GM23338 (cell line): Measurements from ENCODE around the gene ELAVL4. TPM values are rescaled to one million over a fixed set of nuclear protein-coding genes. Genes with fewer than 3 reads are reported as not detected.

ENCODE experiments used
- ATAC-seq: fragments of 200-7000 bp; cut with Tn5 transposase; 3 replicates; pipeline ENCODE4 v1.9.1; 2020
- DNase-seq: peaks from one replicate; pipeline ENCODE4 v3.0.0-alpha.2; 2015; ENCODE audit warnings: low spot score
- H2AFZ ChIP-seq: fragments of 200-600 bp; sonication (generic); 2 replicates; pipeline ENCODE4 v1.8.0; 2016; ENCODE audit warnings: antibody characterized with exemption, mild to moderate bottlenecking, moderate library complexity
- H3F3A ChIP-seq: fragments of 200-600 bp; sonication (generic); replicated peaks from 2 replicates; pipeline ENCODE4 v1.8.0; 2017; ENCODE audit warnings: antibody characterized with exemption, mixed run types, low read depth
- H3K27ac ChIP-seq: fragments of 200-600 bp; sonication (generic); 2 replicates; pipeline ENCODE4 v1.6.1; 2016; ENCODE audit warnings: low read depth
- H3K27me3 ChIP-seq: fragments of 200-600 bp; sonication (generic); 2 replicates; pipeline ENCODE4 v1.8.0; 2016; ENCODE audit warnings: mild to moderate bottlenecking, mixed run types, moderate library complexity; ENCODE audit not compliant: insufficient read depth
- H3K36me3 ChIP-seq: fragments of 200-600 bp; sonication (generic); 2 replicates; pipeline ENCODE4 v1.8.0; 2016; ENCODE audit warnings: mild to moderate bottlenecking; ENCODE audit not compliant: insufficient read depth
- H3K4me1 ChIP-seq: fragments of 200-600 bp; sonication (generic); 2 replicates; pipeline ENCODE4 v1.8.0; 2016; ENCODE audit warnings: mild to moderate bottlenecking, moderate library complexity; ENCODE audit not compliant: insufficient read depth
- H3K4me2 ChIP-seq: fragments of 200-600 bp; sonication (generic); 2 replicates; pipeline ENCODE4 v1.7.1; 2017; ENCODE audit warnings: mixed run types
- H3K4me3 ChIP-seq: fragments of 200-600 bp; sonication (generic); 2 replicates; pipeline ENCODE4 v1.6.1; 2016; ENCODE audit warnings: mixed run types
- H3K79me2 ChIP-seq: fragments of 200-600 bp; sonication (generic); replicated peaks from 2 replicates; pipeline ENCODE4 v1.8.0; 2017; ENCODE audit warnings: mild to moderate bottlenecking; ENCODE audit not compliant: insufficient read depth
- H3K9me2 ChIP-seq: fragments of 200-600 bp; sonication (generic); 2 replicates; pipeline ENCODE4 v1.8.0; 2017; ENCODE audit not compliant: insufficient read depth
- H4K20me1 ChIP-seq: fragments of 200-600 bp; sonication (generic); replicated peaks from 2 replicates; pipeline ENCODE4 v1.8.0; 2017; ENCODE audit warnings: mild to moderate bottlenecking; ENCODE audit not compliant: insufficient read depth
- H3K27ac Mint-ChIP-seq: 2 replicates; pipeline ENCODE4 v1.8.0; 2020; ENCODE audit warnings: inconsistent platforms, mild to moderate bottlenecking, moderate library complexity, mixed read lengths
- H3K27me3 Mint-ChIP-seq: 3 replicates; pipeline ENCODE4 v1.8.0; 2022; ENCODE audit warnings: low read depth, mild to moderate bottlenecking, moderate library complexity, mixed read lengths, inconsistent platforms; ENCODE audit not compliant: insufficient read depth, poor library complexity
- H3K36me3 Mint-ChIP-seq: 3 replicates; pipeline ENCODE4 v1.8.0; 2021; ENCODE audit warnings: low read depth, mild to moderate bottlenecking, inconsistent platforms, moderate library complexity, mixed read lengths
- H3K4me1 Mint-ChIP-seq: 3 replicates; pipeline ENCODE4 v1.8.0; 2020; ENCODE audit warnings: mild to moderate bottlenecking, inconsistent platforms, mixed read lengths
- H3K4me3 Mint-ChIP-seq: 3 replicates; pipeline ENCODE4 v1.8.0; 2021; ENCODE audit warnings: moderate library complexity, mild to moderate bottlenecking, inconsistent platforms, mixed read lengths
- H3K9me3 Mint-ChIP-seq: 3 replicates; pipeline ENCODE4 v1.8.0; 2020; ENCODE audit warnings: moderate library complexity, mild to moderate bottlenecking, inconsistent platforms, mixed read lengths
- CREB1 ChIP-seq: fragments of 250-450 bp; sonication (Bioruptor Pico); IDR thresholded peaks from 2 replicates; pipeline ENCODE4 v1.5.0; 2020; ENCODE audit warnings: low read depth, mild to moderate bottlenecking, moderate library complexity
- EZH2 ChIP-seq: fragments of 200-600 bp; sonication (generic); IDR thresholded peaks from one replicate; pipeline ENCODE4 v1.8.0; 2017; ENCODE audit warnings: antibody characterized with exemption, mild to moderate bottlenecking, low read depth; ENCODE audit not compliant: unreplicated experiment
- EZH2phosphoT487 ChIP-seq: fragments of 200-600 bp; sonication (generic); IDR thresholded peaks from one replicate; pipeline ENCODE4 v1.8.1; 2018; ENCODE audit warnings: antibody characterized with exemption; ENCODE audit not compliant: unreplicated experiment
- NANOG ChIP-seq: IDR thresholded peaks from 2 replicates; pipeline ENCODE4 v1.6.1; 2016; ENCODE audit warnings: antibody characterized with exemption, borderline replicate concordance
- POLR2AphosphoS5 ChIP-seq: IDR thresholded peaks from 2 replicates; pipeline ENCODE4 v1.6.1; 2016; ENCODE audit warnings: antibody characterized with exemption, low read depth
- ZNF114 ChIP-seq: fragments of 250-450 bp; sonication (Bioruptor Pico); IDR thresholded peaks from 2 replicates; pipeline ENCODE4 v1.5.0; 2020; ENCODE audit warnings: mild to moderate bottlenecking, moderate library complexity
- ZNF331 ChIP-seq: fragments of 250-450 bp; sonication (Bioruptor Pico); IDR thresholded peaks from 2 replicates; pipeline ENCODE4 v1.5.0; 2020; ENCODE audit warnings: low read depth, mild to moderate bottlenecking, moderate library complexity
- polyA plus RNA-seq: library from polyadenylated mRNA; unstranded; fragments of >200 nt; fragmentation: Nextera tagmentation; extraction: Ambion mirVana; gene quantifications from 2 replicates; pipeline ENCODE4 v1.2.1, GENCODE V29; 2016
- total RNA-seq: library from RNA; depleted of rRNA; stranded (reverse); fragments of >200 nt; shearing (Covaris generic); gene quantifications from 2 replicates; pipeline ENCODE4 v1.2.3, GENCODE V29; 2014
- TF ChIP-seq, protein P1 (sequence below): IDR thresholded peaks from one replicate; pipeline ENCODE4 v1.6.1; 2018; ENCODE audit warnings: antibody characterized with exemption; ENCODE audit not compliant: unreplicated experiment
- TF ChIP-seq, protein P2 (sequence below), 2 experiments: fragments of 200-600 bp in 1 of 2; sonication (generic) in 1 of 2; conservative IDR thresholded peaks; 2 replicates each; pipeline versions ENCODE4 v1.5.1 to v1.6.1; 2016 to 2017; ENCODE audit warnings: antibody characterized with exemption in 2 of 2, low read depth in 2 of 2, mild to moderate bottlenecking in 2 of 2, moderate library complexity in 1 of 2
- TF ChIP-seq, protein P3 (sequence below): fragments of 250-450 bp; sonication (Bioruptor Pico); IDR thresholded peaks from 2 replicates; pipeline ENCODE4 v1.5.0; 2020; ENCODE audit warnings: mild to moderate bottlenecking, moderate library complexity

ELAVL4 gene
- total and polyA plus RNA-seq, 2 experiments from 2014 or later, result 1.4 to 1.9 TPM

DNA sequence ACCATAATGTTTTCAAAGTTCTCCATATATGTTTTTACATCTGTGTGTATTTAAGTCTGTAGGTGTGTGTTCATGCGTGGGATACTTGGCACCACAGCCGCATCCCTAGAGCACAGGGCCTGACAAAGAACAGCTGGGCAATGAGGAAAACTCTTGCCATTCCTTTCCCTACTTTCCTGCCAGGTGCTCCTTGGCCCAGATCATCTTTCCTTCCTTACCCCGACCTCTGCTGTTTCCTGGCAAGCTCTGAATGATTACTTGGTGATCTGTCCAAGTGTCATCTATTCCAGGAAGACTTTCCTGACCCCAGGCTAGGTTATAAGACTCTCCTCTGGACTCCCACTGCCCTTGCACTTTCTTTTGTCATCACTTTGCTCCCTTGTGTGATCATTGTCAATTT, 123.6 kb downstream of the ELAVL4 start:
- H3K27me3 Mint-ChIP-seq, result peaks cover 2% of the 10 kb centered on the region
- Histone ChIP-seq H3K27ac (no peak overlapping the region), H3K79me2 (no peaks in the 10 kb centered on the region), H3K4me2 (no peak overlapping the region), H3F3A (no peaks in the 10 kb centered on the region), H2AFZ (no peak overlapping the region), H3K27me3 (no peaks in the 10 kb centered on the region), H3K4me3 (no peak overlapping the region), H4K20me1 (no peaks in the 10 kb centered on the region), H3K4me1 (no peaks in the 10 kb centered on the region), H3K9me2 (no peaks in the 10 kb centered on the region), H3K36me3 (no peaks in the 10 kb centered on the region)
- TF ChIP-seq CREB1 (CRISPR knock-in tag) (no peak), EZH2phosphoT487 (no peak), POLR2AphosphoS5 (no peak), ZNF331 (no peak), NANOG (no peak), ZNF114 (CRISPR knock-in tag) (no peak), EZH2 (no peak)
- TF ChIP-seq, protein P1, sequence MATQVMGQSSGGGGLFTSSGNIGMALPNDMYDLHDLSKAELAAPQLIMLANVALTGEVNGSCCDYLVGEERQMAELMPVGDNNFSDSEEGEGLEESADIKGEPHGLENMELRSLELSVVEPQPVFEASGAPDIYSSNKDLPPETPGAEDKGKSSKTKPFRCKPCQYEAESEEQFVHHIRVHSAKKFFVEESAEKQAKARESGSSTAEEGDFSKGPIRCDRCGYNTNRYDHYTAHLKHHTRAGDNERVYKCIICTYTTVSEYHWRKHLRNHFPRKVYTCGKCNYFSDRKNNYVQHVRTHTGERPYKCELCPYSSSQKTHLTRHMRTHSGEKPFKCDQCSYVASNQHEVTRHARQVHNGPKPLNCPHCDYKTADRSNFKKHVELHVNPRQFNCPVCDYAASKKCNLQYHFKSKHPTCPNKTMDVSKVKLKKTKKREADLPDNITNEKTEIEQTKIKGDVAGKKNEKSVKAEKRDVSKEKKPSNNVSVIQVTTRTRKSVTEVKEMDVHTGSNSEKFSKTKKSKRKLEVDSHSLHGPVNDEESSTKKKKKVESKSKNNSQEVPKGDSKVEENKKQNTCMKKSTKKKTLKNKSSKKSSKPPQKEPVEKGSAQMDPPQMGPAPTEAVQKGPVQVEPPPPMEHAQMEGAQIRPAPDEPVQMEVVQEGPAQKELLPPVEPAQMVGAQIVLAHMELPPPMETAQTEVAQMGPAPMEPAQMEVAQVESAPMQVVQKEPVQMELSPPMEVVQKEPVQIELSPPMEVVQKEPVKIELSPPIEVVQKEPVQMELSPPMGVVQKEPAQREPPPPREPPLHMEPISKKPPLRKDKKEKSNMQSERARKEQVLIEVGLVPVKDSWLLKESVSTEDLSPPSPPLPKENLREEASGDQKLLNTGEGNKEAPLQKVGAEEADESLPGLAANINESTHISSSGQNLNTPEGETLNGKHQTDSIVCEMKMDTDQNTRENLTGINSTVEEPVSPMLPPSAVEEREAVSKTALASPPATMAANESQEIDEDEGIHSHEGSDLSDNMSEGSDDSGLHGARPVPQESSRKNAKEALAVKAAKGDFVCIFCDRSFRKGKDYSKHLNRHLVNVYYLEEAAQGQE, result no peak
- TF ChIP-seq, protein P2, sequence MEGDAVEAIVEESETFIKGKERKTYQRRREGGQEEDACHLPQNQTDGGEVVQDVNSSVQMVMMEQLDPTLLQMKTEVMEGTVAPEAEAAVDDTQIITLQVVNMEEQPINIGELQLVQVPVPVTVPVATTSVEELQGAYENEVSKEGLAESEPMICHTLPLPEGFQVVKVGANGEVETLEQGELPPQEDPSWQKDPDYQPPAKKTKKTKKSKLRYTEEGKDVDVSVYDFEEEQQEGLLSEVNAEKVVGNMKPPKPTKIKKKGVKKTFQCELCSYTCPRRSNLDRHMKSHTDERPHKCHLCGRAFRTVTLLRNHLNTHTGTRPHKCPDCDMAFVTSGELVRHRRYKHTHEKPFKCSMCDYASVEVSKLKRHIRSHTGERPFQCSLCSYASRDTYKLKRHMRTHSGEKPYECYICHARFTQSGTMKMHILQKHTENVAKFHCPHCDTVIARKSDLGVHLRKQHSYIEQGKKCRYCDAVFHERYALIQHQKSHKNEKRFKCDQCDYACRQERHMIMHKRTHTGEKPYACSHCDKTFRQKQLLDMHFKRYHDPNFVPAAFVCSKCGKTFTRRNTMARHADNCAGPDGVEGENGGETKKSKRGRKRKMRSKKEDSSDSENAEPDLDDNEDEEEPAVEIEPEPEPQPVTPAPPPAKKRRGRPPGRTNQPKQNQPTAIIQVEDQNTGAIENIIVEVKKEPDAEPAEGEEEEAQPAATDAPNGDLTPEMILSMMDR (conservative IDR thresholded peaks at IDR 0.05; ENCODE audit: low read depth in 2 of 2), result no peak
- TF ChIP-seq, protein P3, sequence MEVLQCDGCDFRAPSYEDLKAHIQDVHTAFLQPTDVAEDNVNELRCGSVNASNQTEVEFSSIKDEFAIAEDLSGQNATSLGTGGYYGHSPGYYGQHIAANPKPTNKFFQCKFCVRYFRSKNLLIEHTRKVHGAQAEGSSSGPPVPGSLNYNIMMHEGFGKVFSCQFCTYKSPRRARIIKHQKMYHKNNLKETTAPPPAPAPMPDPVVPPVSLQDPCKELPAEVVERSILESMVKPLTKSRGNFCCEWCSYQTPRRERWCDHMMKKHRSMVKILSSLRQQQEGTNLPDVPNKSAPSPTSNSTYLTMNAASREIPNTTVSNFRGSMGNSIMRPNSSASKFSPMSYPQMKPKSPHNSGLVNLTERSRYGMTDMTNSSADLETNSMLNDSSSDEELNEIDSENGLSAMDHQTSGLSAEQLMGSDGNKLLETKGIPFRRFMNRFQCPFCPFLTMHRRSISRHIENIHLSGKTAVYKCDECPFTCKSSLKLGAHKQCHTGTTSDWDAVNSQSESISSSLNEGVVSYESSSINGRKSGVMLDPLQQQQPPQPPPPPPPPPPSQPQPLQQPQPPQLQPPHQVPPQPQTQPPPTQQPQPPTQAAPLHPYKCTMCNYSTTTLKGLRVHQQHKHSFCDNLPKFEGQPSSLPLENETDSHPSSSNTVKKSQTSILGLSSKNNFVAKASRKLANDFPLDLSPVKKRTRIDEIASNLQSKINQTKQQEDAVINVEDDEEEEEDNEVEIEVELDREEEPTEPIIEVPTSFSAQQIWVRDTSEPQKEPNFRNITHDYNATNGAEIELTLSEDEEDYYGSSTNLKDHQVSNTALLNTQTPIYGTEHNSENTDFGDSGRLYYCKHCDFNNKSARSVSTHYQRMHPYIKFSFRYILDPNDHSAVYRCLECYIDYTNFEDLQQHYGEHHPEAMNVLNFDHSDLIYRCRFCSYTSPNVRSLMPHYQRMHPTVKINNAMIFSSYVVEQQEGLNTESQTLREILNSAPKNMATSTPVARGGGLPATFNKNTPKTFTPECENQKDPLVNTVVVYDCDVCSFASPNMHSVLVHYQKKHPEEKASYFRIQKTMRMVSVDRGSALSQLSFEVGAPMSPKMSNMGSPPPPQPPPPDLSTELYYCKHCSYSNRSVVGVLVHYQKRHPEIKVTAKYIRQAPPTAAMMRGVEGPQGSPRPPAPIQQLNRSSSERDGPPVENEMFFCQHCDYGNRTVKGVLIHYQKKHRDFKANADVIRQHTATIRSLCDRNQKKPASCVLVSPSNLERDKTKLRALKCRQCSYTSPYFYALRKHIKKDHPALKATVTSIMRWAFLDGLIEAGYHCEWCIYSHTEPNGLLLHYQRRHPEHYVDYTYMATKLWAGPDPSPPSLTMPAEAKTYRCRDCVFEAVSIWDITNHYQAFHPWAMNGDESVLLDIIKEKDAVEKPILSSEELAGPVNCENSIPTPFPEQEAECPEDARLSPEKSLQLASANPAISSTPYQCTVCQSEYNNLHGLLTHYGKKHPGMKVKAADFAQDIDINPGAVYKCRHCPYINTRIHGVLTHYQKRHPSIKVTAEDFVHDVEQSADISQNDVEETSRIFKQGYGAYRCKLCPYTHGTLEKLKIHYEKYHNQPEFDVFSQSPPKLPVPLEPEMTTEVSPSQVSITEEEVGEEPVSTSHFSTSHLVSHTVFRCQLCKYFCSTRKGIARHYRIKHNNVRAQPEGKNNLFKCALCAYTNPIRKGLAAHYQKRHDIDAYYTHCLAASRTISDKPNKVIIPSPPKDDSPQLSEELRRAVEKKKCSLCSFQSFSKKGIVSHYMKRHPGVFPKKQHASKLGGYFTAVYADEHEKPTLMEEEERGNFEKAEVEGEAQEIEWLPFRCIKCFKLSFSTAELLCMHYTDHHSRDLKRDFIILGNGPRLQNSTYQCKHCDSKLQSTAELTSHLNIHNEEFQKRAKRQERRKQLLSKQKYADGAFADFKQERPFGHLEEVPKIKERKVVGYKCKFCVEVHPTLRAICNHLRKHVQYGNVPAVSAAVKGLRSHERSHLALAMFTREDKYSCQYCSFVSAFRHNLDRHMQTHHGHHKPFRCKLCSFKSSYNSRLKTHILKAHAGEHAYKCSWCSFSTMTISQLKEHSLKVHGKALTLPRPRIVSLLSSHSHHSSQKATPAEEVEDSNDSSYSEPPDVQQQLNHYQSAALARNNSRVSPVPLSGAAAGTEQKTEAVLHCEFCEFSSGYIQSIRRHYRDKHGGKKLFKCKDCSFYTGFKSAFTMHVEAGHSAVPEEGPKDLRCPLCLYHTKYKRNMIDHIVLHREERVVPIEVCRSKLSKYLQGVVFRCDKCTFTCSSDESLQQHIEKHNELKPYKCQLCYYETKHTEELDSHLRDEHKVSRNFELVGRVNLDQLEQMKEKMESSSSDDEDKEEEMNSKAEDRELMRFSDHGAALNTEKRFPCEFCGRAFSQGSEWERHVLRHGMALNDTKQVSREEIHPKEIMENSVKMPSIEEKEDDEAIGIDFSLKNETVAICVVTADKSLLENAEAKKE (CRISPR knock-in tag), result no peak
- no peak overlapping the region for H3K4me3 Mint-ChIP-seq
- no peak overlapping the region for H3K27ac Mint-ChIP-seq
- ATAC-seq, result no peak
- H3K9me3 Mint-ChIP-seq, result peaks cover 41% of the 10 kb centered on the region
- no peak for DNase-seq
- no peaks in the 10 kb centered on the region for H3K4me1 Mint-ChIP-seq
- H3K36me3 Mint-ChIP-seq, result peaks cover 18% of the 10 kb centered on the region
